Measurements from ENCODE around the gene FGFR3. TPM values are rescaled to one million over a fixed set of nuclear protein-coding genes. Genes with fewer than 3 reads are reported as not detected.

Gene FGFR3
- total and polyA plus RNA-seq, 2 of the 8 experiments (the other 6 are each of a cell fraction or from before 2014, with no cell fraction given): 9.0 to 19.5 TPM

DNA sequence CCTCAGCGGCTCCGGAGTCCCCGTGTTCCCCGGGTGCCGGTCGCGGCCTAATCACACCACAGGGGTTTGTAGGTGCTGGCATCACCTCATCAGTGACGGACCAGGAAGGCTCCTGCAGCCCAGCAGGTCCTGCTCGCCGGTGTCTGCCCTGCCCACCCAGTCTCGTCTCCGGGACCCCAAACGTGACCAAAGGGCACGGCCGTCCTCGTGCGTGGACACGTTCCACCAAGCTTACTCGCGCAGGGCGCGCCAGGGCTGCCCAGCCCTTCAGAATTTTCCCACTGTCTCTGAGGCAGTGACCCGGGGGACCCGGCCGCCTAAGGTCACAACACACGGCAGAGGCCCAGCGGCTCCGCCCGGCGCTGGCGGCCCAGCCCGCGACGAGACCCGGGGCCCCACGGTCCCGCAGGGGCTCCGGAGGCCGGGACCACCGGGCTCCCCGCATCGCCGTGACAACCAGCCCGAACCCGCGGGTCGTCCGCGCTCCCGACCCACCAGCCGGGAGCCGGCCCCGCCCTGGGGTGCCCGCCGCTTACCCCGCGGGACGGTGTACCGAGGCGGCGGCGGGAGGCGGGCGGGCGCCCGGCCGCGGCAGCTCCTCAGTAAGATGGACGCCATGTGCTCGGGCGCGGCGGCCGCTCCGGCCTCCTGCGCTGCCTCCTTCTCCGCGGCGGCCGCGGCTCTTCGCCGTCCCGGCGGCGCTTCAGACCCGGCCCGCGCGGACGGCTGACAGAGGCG, 62.4 kb downstream of the FGFR3 start:
- H2AFZ ChIP-seq (ENCODE audit: low read length): 0 out of 2 replicates have a peak overlapping the region, but pooled peaks have one; percentile 47
- H4K91ac ChIP-seq (replicated peaks; ENCODE audit: insufficient read length, low read length): no peak overlapping the region
- peak overlapping the region; percentile 91 to 99 for H3K4me2 ChIP-seq (ENCODE audit: insufficient read depth in 1 of 2, low read depth in 2 of 2, low read length in 2 of 2)
- peaks cover 12% of the 10 kb centered on the region for H3K23me2 ChIP-seq (ENCODE audit: low read depth, low read length)
- no peak overlapping the region for H2BK20ac ChIP-seq (ENCODE audit: low read length)
- no peak overlapping the region for H2AK5ac ChIP-seq (ENCODE audit: low read depth, low read length)
- no peak overlapping the region for H4K5ac ChIP-seq (ENCODE audit: insufficient read length, low read depth, low read length)
- H3K4me3 ChIP-seq (ENCODE audit: extremely low read depth in 1 of 4, insufficient read depth in 2 of 4, low read depth in 3 of 4, low read length in 4 of 4): peak overlapping the region; percentile 61 to 79 (median 72)
- FAIRE-seq (no peak), DNase-seq (ENCODE audit: low read depth in 1 of 2, low spot score in 2 of 2) (peak in 1 of 2 experiments; percentile 57)
- peaks cover 0 to 14% (median 7%) of the 10 kb centered on the region in 4 experiments; a peak in 5 of 7 replicates for H3K4me1 ChIP-seq (replicated peaks in 1 of 4; ENCODE audit: control insufficient read depth in 3 of 4, insufficient read depth in 4 of 4, low read length in 3 of 4)
- H2BK5ac ChIP-seq (ENCODE audit: low read depth, low read length): no peak overlapping the region
- WGBS, 2 experiments (ENCODE audit: extremely low coverage in 1 of 2, insufficient coverage in 1 of 2, insufficient read length in 1 of 2, insufficient replicate concordance in 2 of 2, low coverage in 1 of 2, low lambda C conversion rate in 2 of 2, missing lambda C conversion rate in 1 of 2): 3% methylated on average over 53 of the region's 92 CpGs; no CpG with 5 or more reads in 1 of the 2 experiments
- H3K23ac ChIP-seq (ENCODE audit: insufficient read length): no peak overlapping the region
- peaks cover 27 to 44% (median 40%) of the 10 kb centered on the region in 4 experiments for H3K27me3 ChIP-seq (replicated peaks in 1 of 4; ENCODE audit: control insufficient read depth in 3 of 4, extremely low read depth in 1 of 4, insufficient read depth in 3 of 4, low read length in 3 of 4)
- H3K9ac ChIP-seq (replicated peaks in 1 of 4; ENCODE audit: extremely low read depth in 1 of 4, low read depth in 3 of 4, low read length in 3 of 4): peak overlapping the region; percentile 48 to 74 (median 64); a peak in 6 of 7 replicates
- no peak overlapping the region for H2BK15ac ChIP-seq (ENCODE audit: low read length)
- no peak overlapping the region for H2BK120ac ChIP-seq (replicated peaks; ENCODE audit: low read depth, low read length)
- H3K79me1 ChIP-seq (ENCODE audit: low read depth, low read length): peaks cover 20% of the 10 kb centered on the region
- H3K36me3 ChIP-seq (ENCODE audit: control insufficient read depth in 2 of 4, insufficient read depth in 4 of 4, low read length in 3 of 4): no peaks in the 10 kb centered on the region; a peak in 1 of 8 replicates
- peaks cover 0 to 30% of the 10 kb centered on the region in 2 experiments; a peak in 3 of 4 replicates for H3K79me2 ChIP-seq (ENCODE audit: control insufficient read depth in 1 of 2, insufficient read depth in 2 of 2, low read length in 2 of 2)
- no peak overlapping the region; the same call in 1 of the 2 replicates for H3K27ac ChIP-seq (ENCODE audit: low read depth, low read length)
- ChIA-PET CTCF (ENCODE audit: partially characterized antibody) (interaction anchor here (0.7 to 2.9 kb wide), 5 partner anchors 22 to 201 kb away, joined by 3 to 17 read pairs (median 3); no protein-coding TSS in a partner anchor), POLR2A (ENCODE audit: partially characterized antibody) (interaction anchor here (0.6 to 1.7 kb wide), 10 partner anchors 8 to 668 kb away, joined by 3 to 5 read pairs (median 3); partner anchors contain the start of gene NSD2)
- H3K9me3 ChIP-seq (ENCODE audit: insufficient read depth in 2 of 2, low read depth in 1 of 2, low read length in 1 of 2): no peaks in the 10 kb centered on the region
- H3K14ac ChIP-seq (ENCODE audit: insufficient read length): no peak overlapping the region
- no peak overlapping the region for H3K56ac ChIP-seq (replicated peaks; ENCODE audit: insufficient read length, low read depth, low read length)
- H3K4ac ChIP-seq (replicated peaks; ENCODE audit: insufficient read length, low read depth, low read length): no peak overlapping the region
- H4K8ac ChIP-seq (ENCODE audit: extremely low read depth, insufficient read depth, low read length): peak overlapping the region; percentile 89
- H4K20me1 ChIP-seq (replicated peaks in 1 of 2; ENCODE audit: control insufficient read depth in 1 of 2, insufficient read depth in 2 of 2, low read length in 2 of 2): peaks cover 24 to 33% of the 10 kb centered on the region in 2 experiments
- H2BK12ac ChIP-seq (ENCODE audit: low read depth, low read length): no peak overlapping the region
- no peak overlapping the region for H3K18ac ChIP-seq (ENCODE audit: extremely low read depth, low read length)
- TF ChIP-seq PHF8 (conservative IDR thresholded peaks at IDR 0.05; ENCODE audit: low read depth, low read length) (peak; percentile 62), TBP (IDR thresholded peaks at IDR 0.05; ENCODE audit: low read depth, low read length) (no peak), FOSL1 (IDR thresholded peaks at IDR 0.05; ENCODE audit: insufficient read depth, low read depth, low read length) (no peak), GABPA (IDR thresholded peaks at IDR 0.05; ENCODE audit: borderline replicate concordance, insufficient read depth, low read length) (0 out of 2 replicates have a peak, but pooled peaks have one; percentile 7), CHD1 (IDR thresholded peaks at IDR 0.05; ENCODE audit: low read depth, low read length) (no peak), SIRT6 (IDR thresholded peaks at IDR 0.05; ENCODE audit: low read length) (no peak), CHD2 (IDR thresholded peaks at IDR 0.05; ENCODE audit: low read length) (no peak), KDM4A (IDR thresholded peaks at IDR 0.05; ENCODE audit: low read depth, low read length, severe bottlenecking) (peak; percentile 70), GTF2F1 (IDR thresholded peaks at IDR 0.05; ENCODE audit: borderline replicate concordance, low read depth, low read length) (no peak), E2F6 (IDR thresholded peaks at IDR 0.05) (0 out of 2 replicates have a peak, but pooled peaks have one; percentile 16), EZH2 (IDR thresholded peaks at IDR 0.05; ENCODE audit: low read depth, low read length, severe bottlenecking) (no peak)

Measured in H1 (cell line).